Astrocyte (in vitro differentiated cells and primary cell): ENCODE results near the gene ARHGAP28.

Experiments
- CTCF ChIP-seq: IDR thresholded peaks from 2 replicates; pipeline ENCODE4 v1.5.1; 2011; ENCODE audit warnings: low read depth, mild to moderate bottlenecking, inconsistent platforms, low read length, moderate library complexity; ENCODE audit not compliant: insufficient read depth
- EZH2 ChIP-seq: IDR thresholded peaks from 2 replicates; pipeline ENCODE4 v1.6.1; 2012; ENCODE audit warnings: mild to moderate bottlenecking, low read length, inconsistent platforms; ENCODE audit not compliant: insufficient read depth

DNA sequence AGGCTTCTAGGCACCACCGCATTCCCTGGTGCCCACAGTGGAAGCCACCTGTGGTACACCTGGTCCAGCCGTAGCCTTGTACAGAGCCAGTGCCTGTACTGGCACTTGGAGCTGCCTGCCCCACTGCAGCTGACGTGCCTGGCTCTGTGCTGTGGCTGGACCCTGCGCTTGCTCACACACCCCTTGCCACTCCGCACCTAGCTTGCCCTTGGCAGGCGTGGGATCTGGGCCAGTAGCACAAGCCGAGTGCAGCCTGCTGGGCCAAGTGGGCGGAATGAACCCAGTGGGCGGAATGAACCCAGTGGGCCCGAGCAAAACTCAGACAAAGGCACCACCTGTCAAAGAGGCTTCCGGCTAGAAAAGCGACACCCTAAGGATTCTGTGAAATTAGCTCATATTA is 126.3 kb downstream of the ARHGAP28 start:
- TF ChIP-seq EZH2: no peak
- TF ChIP-seq CTCF: no peak
